Stimulated activated naive CD8-positive, alpha-beta T cell treated with anti-CD3 and anti-CD28 coated beads, Interleukin-15, amount 100 ng/mL, for 72 hours (primary cell): ENCODE data around the gene GJC1.

Experiments
- ATAC-seq: fragments of 150-1000 bp; cut with Tn5 transposase; 2 replicates; pipeline ENCODE4 v1.10.0; 2021; ENCODE audit warnings: mild to moderate bottlenecking, moderate library complexity
- DNase-seq, 2 donors: peaks; one replicate each; pipeline ENCODE4 v3.0.0; 2021 to 2022
- H3K27ac Mint-ChIP-seq, 2 donors: one replicate each; pipeline ENCODE4 v1.8.0; 2022; ENCODE audit warnings: mild to moderate bottlenecking in 2 of 2, mixed read lengths in 2 of 2, moderate library complexity in 2 of 2
- H3K27me3 Mint-ChIP-seq: one replicate; pipeline ENCODE4 v1.8.0; 2022; ENCODE audit warnings: mixed read lengths
- H3K4me1 Mint-ChIP-seq: one replicate; pipeline ENCODE4 v1.8.0; 2022; ENCODE audit warnings: mild to moderate bottlenecking, mixed read lengths
- H3K4me3 Mint-ChIP-seq, 2 donors: one replicate each; pipeline ENCODE4 v1.8.0; 2022; ENCODE audit warnings: mild to moderate bottlenecking in 2 of 2, mixed read lengths in 2 of 2, moderate library complexity in 1 of 2
- H3K9me3 Mint-ChIP-seq, 2 donors: one replicate each; pipeline ENCODE4 v1.8.0; 2022; ENCODE audit warnings: mixed read lengths in 2 of 2

GJC1 gene

GRCh38 chr17:44795421-44795820, 34.7 kb downstream of the GJC1 start:
- DNase-seq (no peak), ATAC-seq (no peak)
- Mint-ChIP-seq H3K27ac (no peak overlapping the region), H3K4me3 (no peak overlapping the region), H3K27me3 (no peaks in the 10 kb centered on the region), H3K4me1 (peaks cover 12% of the 10 kb centered on the region), H3K9me3 (no peaks in the 10 kb centered on the region)

GRCh38 chr17:44794851-44795413, 35.2 kb downstream of the GJC1 start:
- Mint-ChIP-seq H3K27ac (no peak overlapping the region), H3K4me3 (no peak overlapping the region), H3K4me1 (peaks cover 12% of the 10 kb centered on the region), H3K27me3 (no peaks in the 10 kb centered on the region), H3K9me3 (no peaks in the 10 kb centered on the region)
- peak; percentile 18 for ATAC-seq
- DNase-seq: no peak

GRCh38 chr17:44793885-44794842, 35.9 kb downstream of the GJC1 start:
- DNase-seq (no peak), ATAC-seq (no peak)
- H3K9me3 Mint-ChIP-seq: no peaks in the 10 kb centered on the region
- no peak overlapping the region for H3K27ac Mint-ChIP-seq
- no peak overlapping the region for H3K4me3 Mint-ChIP-seq
- no peaks in the 10 kb centered on the region for H3K27me3 Mint-ChIP-seq
- peaks cover 12% of the 10 kb centered on the region for H3K4me1 Mint-ChIP-seq

- H3K27ac Mint-ChIP-seq: no peak overlapping the region
- ATAC-seq (no peak), DNase-seq (no peak)
- H3K4me3 Mint-ChIP-seq: no peak overlapping the region
- no peaks in the 10 kb centered on the region for H3K9me3 Mint-ChIP-seq
- H3K4me1 Mint-ChIP-seq: peaks cover 12% of the 10 kb centered on the region
- no peaks in the 10 kb centered on the region for H3K27me3 Mint-ChIP-seq
Observed at GRCh38 chr17:44792276-44792675, 37.8 kb downstream of the GJC1 start.

- no peaks in the 10 kb centered on the region for H3K4me1 Mint-ChIP-seq
- ATAC-seq: no peak
Observed at GRCh38 chr17:44788139-44788538, 41.9 kb downstream of the GJC1 start.

GRCh38 chr17:44787271-44787940, 42.7 kb downstream of the GJC1 start:
- H3K4me1 Mint-ChIP-seq: no peaks in the 10 kb centered on the region
- ATAC-seq (no peak), DNase-seq (no peak)
- no peak overlapping the region for H3K4me3 Mint-ChIP-seq
- no peaks in the 10 kb centered on the region for H3K27me3 Mint-ChIP-seq
- H3K9me3 Mint-ChIP-seq: no peaks in the 10 kb centered on the region
- H3K27ac Mint-ChIP-seq: peak overlapping the region in 1 of 2 donors; percentile 29

More at GRCh38 chr17:44788139-44788538, 41.9 kb downstream of the GJC1 start:
- DNase-seq: no peak
- no peaks in the 10 kb centered on the region for H3K27me3 Mint-ChIP-seq
- H3K27ac Mint-ChIP-seq: no peak overlapping the region
- H3K9me3 Mint-ChIP-seq: no peaks in the 10 kb centered on the region
- H3K4me3 Mint-ChIP-seq: no peak overlapping the region

GRCh38 chr17:44786551-44787081, 43.5 kb downstream of the GJC1 start:
- H3K27ac Mint-ChIP-seq: no peak overlapping the region
- H3K4me3 Mint-ChIP-seq: no peak overlapping the region
- ATAC-seq: no peak
- no peaks in the 10 kb centered on the region for H3K27me3 Mint-ChIP-seq
- no peaks in the 10 kb centered on the region for H3K9me3 Mint-ChIP-seq
- no peak for DNase-seq
- no peaks in the 10 kb centered on the region for H3K4me1 Mint-ChIP-seq

- no peaks in the 10 kb centered on the region for H3K27me3 Mint-ChIP-seq
- DNase-seq: no peak
- H3K4me1 Mint-ChIP-seq: no peaks in the 10 kb centered on the region
- ATAC-seq: no peak
- no peak overlapping the region for H3K4me3 Mint-ChIP-seq
- H3K9me3 Mint-ChIP-seq: no peaks in the 10 kb centered on the region
- H3K27ac Mint-ChIP-seq: no peak overlapping the region
Observed at GRCh38 chr17:44785921-44786320, 44.2 kb downstream of the GJC1 start.

GRCh38 chr17:44782326-44782850, 47.7 kb downstream of the GJC1 start:
- no peak for ATAC-seq
- no peak overlapping the region for H3K4me3 Mint-ChIP-seq
- H3K9me3 Mint-ChIP-seq: no peaks in the 10 kb centered on the region
- no peak overlapping the region for H3K27ac Mint-ChIP-seq
- H3K27me3 Mint-ChIP-seq: peaks cover 14% of the 10 kb centered on the region
- no peak for DNase-seq
- H3K4me1 Mint-ChIP-seq: peaks cover 13% of the 10 kb centered on the region

- Mint-ChIP-seq H3K27me3 (peaks cover 21% of the 10 kb centered on the region), H3K4me1 (peaks cover 13% of the 10 kb centered on the region), H3K27ac (no peak overlapping the region), H3K4me3 (no peak overlapping the region), H3K9me3 (no peaks in the 10 kb centered on the region)
- ATAC-seq: no peak
- DNase-seq: no peak
Observed at GRCh38 chr17:44781551-44782325, 48.3 kb downstream of the GJC1 start.

- Mint-ChIP-seq H3K27ac (no peak overlapping the region), H3K4me3 (no peak overlapping the region), H3K4me1 (peaks cover 18% of the 10 kb centered on the region), H3K27me3 (peaks cover 25% of the 10 kb centered on the region), H3K9me3 (no peaks in the 10 kb centered on the region)
- ATAC-seq (no peak), DNase-seq (no peak)
Observed at GRCh38 chr17:44780845-44781480, 49.1 kb downstream of the GJC1 start.

- Mint-ChIP-seq H3K9me3 (no peaks in the 10 kb centered on the region), H3K4me1 (peaks cover 26% of the 10 kb centered on the region), H3K27ac (no peak overlapping the region), H3K4me3 (no peak overlapping the region), H3K27me3 (peaks cover 25% of the 10 kb centered on the region)
- ATAC-seq: no peak
- DNase-seq: no peak
Observed at GRCh38 chr17:44780161-44780560, 49.9 kb downstream of the GJC1 start.

GRCh38 chr17:44779211-44780025, 50.7 kb downstream of the GJC1 start:
- DNase-seq (peak; percentile 83), ATAC-seq (peak; percentile 44)
- Mint-ChIP-seq H3K27ac (peak overlapping the region in 1 of 2 donors; percentile 82), H3K27me3 (peaks cover 25% of the 10 kb centered on the region), H3K4me3 (peak overlapping the region; percentile 77 to 83), H3K9me3 (no peaks in the 10 kb centered on the region), H3K4me1 (peaks cover 34% of the 10 kb centered on the region)

GRCh38 chr17:44778656-44779210, 51.4 kb downstream of the GJC1 start:
- DNase-seq (no peak), ATAC-seq (no peak)
- H3K4me1 Mint-ChIP-seq: peaks cover 38% of the 10 kb centered on the region
- no peak overlapping the region for H3K27ac Mint-ChIP-seq
- H3K9me3 Mint-ChIP-seq: no peaks in the 10 kb centered on the region
- peak overlapping the region; percentile 77 to 83 for H3K4me3 Mint-ChIP-seq
- H3K27me3 Mint-ChIP-seq: peaks cover 30% of the 10 kb centered on the region
